Keratinocyte (primary cell): ENCODE measurements around the gene DMXL1. TPM values are rescaled to one million over a fixed set of nuclear protein-coding genes. Genes with fewer than 3 reads are reported as not detected.
"Not testable (repeated sequence)": the region's sequence is repeated elsewhere in the genome, so short reads cannot be mapped to it uniquely, and the experiment has no call there.

Source experiments
- DNase-seq: peaks from one replicate; pipeline ENCODE4 v3.0.0-alpha.2; 2011; ENCODE audit warnings: low read depth, missing footprints, low spot score
- FAIRE-seq: peaks from 2 replicates; lab custom pipeline; 2011; peaks lifted over from hg19 to GRCh38; lab: Jason Lieb, UNC
- H2AFZ ChIP-seq: 2 replicates; pipeline ENCODE4 v1.6.0; 2012; ENCODE audit warnings: low read length, control low read depth, inconsistent platforms; ENCODE audit not compliant: control insufficient read depth
- H3K27ac ChIP-seq: 2 replicates; pipeline ENCODE4 v1.5.1; 2011; ENCODE audit warnings: low read length; ENCODE audit not compliant: control insufficient read depth, insufficient read depth
- H3K27me3 ChIP-seq: 3 replicates; pipeline ENCODE4 v1.6.0; 2011; ENCODE audit warnings: low read length; ENCODE audit not compliant: control insufficient read depth, insufficient read depth; ENCODE audit errors: extremely low read depth
- H3K36me3 ChIP-seq, 2 experiments: 2 replicates in 1 of 2; 3 replicates in 1 of 2; pipeline ENCODE4 v1.5.1; 2011; ENCODE audit warnings: low read length in 2 of 2, mild to moderate bottlenecking in 1 of 2; ENCODE audit not compliant: control insufficient read depth in 2 of 2, insufficient read depth in 2 of 2; ENCODE audit errors: extremely low read depth in 1 of 2
- H3K4me1 ChIP-seq: 3 replicates; pipeline ENCODE4 v1.5.1; 2011; ENCODE audit warnings: low read length; ENCODE audit not compliant: control insufficient read depth, insufficient read depth; ENCODE audit errors: extremely low read depth
- H3K4me2 ChIP-seq: 3 replicates; pipeline ENCODE4 v1.6.0; 2011; ENCODE audit warnings: low read depth, low read length; ENCODE audit not compliant: control insufficient read depth, insufficient read depth; ENCODE audit errors: extremely low read depth
- H3K4me3 ChIP-seq, 3 experiments: fragments of 200-600 bp in 1 of 3; sonication (generic) in 1 of 3; 2 replicates in 2 of 3; 3 replicates in 1 of 3; pipeline ENCODE4 v1.5.1; 2011 to 2016; ENCODE audit warnings: low read length in 3 of 3, mild to moderate bottlenecking in 3 of 3, control low read depth in 2 of 3, inconsistent platforms in 1 of 3, low read depth in 1 of 3, mixed read lengths in 1 of 3, mixed run types in 1 of 3, moderate library complexity in 1 of 3; ENCODE audit not compliant: control insufficient read depth in 2 of 3, insufficient read depth in 2 of 3; ENCODE audit errors: extremely low read depth in 1 of 3
- H3K79me2 ChIP-seq: 2 replicates; pipeline ENCODE4 v1.6.0; 2012; ENCODE audit warnings: low read length; ENCODE audit not compliant: control insufficient read depth, insufficient read depth
- H3K9ac ChIP-seq: 3 replicates; pipeline ENCODE4 v1.6.0; 2011; ENCODE audit warnings: low read length; ENCODE audit not compliant: control insufficient read depth, insufficient read depth; ENCODE audit errors: extremely low read depth
- H3K9me1 ChIP-seq: 3 replicates; pipeline ENCODE4 v1.6.0; 2011; ENCODE audit warnings: low read length; ENCODE audit not compliant: control insufficient read depth, insufficient read depth; ENCODE audit errors: extremely low read depth
- H3K9me3 ChIP-seq: 2 replicates; pipeline ENCODE4 v1.5.1; 2012; ENCODE audit warnings: low read depth, low read length; ENCODE audit not compliant: control insufficient read depth
- H4K20me1 ChIP-seq: 3 replicates; pipeline ENCODE4 v1.6.0; 2011; ENCODE audit warnings: low read length; ENCODE audit not compliant: control insufficient read depth, insufficient read depth; ENCODE audit errors: extremely low read depth
- CTCF ChIP-seq, 3 experiments: IDR thresholded peaks in 1 of 3; conservative IDR thresholded peaks in 1 of 3; optimal IDR thresholded peaks in 1 of 3; 2 replicates in 2 of 3; 3 replicates in 1 of 3; pipeline versions ENCODE3 to v1.5.1; 2011; ENCODE audit warnings: low read length in 3 of 3, mild to moderate bottlenecking in 3 of 3, moderate library complexity in 2 of 3, control low read depth in 1 of 3, inconsistent platforms in 1 of 3; ENCODE audit not compliant: insufficient read depth in 2 of 3; ENCODE audit errors: extremely low read depth in 1 of 3
- EZH2 ChIP-seq: IDR thresholded peaks from one replicate; pipeline ENCODE4 v1.6.1; 2012; ENCODE audit warnings: inconsistent platforms, mild to moderate bottlenecking, low read length, moderate library complexity
- dilution Hi-C: fragments of 300-500 bp; cut with MboI; formaldehyde crosslinking; loops from one replicate; pipeline ENCODE4 v1.7.0; 2020; ENCODE audit warnings: low sequenced_read_pairs; ENCODE audit not compliant: extremely low pct_ligation_motif_present
- polyA plus RNA-seq, 5 experiments: library from polyadenylated mRNA; depleted of rRNA in 3 of 5; stranded (reverse) in 3 of 5; stranded (forward) in 1 of 5; unstranded in 1 of 5; fragments of >200 nt; gene quantifications; 1 replicate in 1 of 5; 2 replicates in 3 of 5; 3 replicates in 1 of 5; pipeline versions ENCODE4 v1.2.1 to v1.2.3, GENCODE V29; 2011 to 2012; ENCODE audit warnings: missing spikeins in 2 of 5, low read depth in 1 of 5, low replicate concordance in 1 of 5

DMXL1 gene
- polyA plus RNA-seq, 1 donor (not counting 4 experiments of a cell fraction or from before 2014, with no cell fraction given) = 13.1 TPM

DNA sequence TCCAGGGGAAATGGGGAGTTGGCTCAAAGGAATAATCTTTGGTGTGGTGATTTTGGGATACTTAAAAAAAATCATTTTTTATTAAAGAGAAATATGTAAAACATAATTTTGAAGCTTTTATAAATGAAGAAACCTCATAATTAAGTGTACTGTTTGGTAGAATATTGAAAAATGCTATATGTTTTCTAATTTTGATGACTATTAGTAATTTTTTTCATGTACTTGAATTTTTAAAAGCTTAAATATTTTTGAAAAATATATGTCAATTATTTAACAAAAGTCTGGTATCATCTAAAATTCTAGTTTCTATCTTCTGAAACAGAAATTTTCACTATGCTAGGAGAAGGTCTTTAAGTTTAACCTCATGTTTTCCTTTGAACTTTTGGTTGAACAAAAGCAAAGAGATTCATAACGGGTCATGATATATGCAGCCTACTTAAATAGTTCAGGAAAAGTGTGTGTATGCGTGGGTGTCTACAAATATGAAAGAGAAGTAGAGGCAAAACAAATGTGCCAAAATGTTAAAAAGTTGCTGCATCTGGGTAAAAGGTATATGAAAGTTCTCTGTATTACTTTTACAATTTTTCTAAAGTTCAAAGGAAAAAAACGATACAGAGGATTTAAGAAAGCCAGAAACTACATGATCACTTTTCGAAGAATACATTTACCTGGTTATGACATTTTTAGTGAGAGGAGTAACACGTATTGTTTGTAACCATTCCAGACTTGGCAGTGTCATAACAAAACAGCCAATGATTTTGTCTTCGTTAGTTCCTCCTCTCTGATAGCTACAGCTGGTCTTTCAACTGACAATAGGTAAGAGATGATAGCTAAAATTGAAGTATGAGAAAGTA, 167.6 kb downstream of the DMXL1 start:
- Histone ChIP-seq H2AFZ (no peak overlapping the region), H3K9me1 (no peaks in the 10 kb centered on the region), H3K9ac (no peak overlapping the region), H3K9me3 (no peaks in the 10 kb centered on the region), H3K79me2 (no peaks in the 10 kb centered on the region), H4K20me1 (no peaks in the 10 kb centered on the region), H3K27me3 (no peaks in the 10 kb centered on the region), H3K4me1 (peaks cover 3% of the 10 kb centered on the region), H3K36me3 (peaks cover 1 to 4% of the 10 kb centered on the region in 2 experiments), H3K4me2 (no peak overlapping the region), H3K27ac (no peak overlapping the region), H3K4me3 (no peak overlapping the region)
- DNase-seq = no peak
- no peak for FAIRE-seq
- no peak for TF ChIP-seq EZH2
- no peak for TF ChIP-seq CTCF (optimal IDR thresholded peaks at IDR 0.05 in 1 of 3, IDR thresholded peaks at IDR 0.05 in 1 of 3, conservative IDR thresholded peaks at IDR 0.05 in 1 of 3; ENCODE audit: extremely low read depth in 1 of 3, insufficient read depth in 2 of 3, low read length in 3 of 3)
- dilution Hi-C loops = no loop called here

GRCh38 chr5:119239119-119239417, 168.2 kb downstream of the DMXL1 start:
- H3K9me3 ChIP-seq = no peaks in the 10 kb centered on the region
- dilution Hi-C loops = no loop called here
- H3K27ac ChIP-seq = no peak overlapping the region
- H3K4me2 ChIP-seq = no peak overlapping the region
- H2AFZ ChIP-seq = no peak overlapping the region
- H3K79me2 ChIP-seq = no peaks in the 10 kb centered on the region
- TF ChIP-seq CTCF (optimal IDR thresholded peaks at IDR 0.05 in 1 of 3, IDR thresholded peaks at IDR 0.05 in 1 of 3, conservative IDR thresholded peaks at IDR 0.05 in 1 of 3; ENCODE audit: extremely low read depth in 1 of 3, insufficient read depth in 2 of 3, low read length in 3 of 3) (no peak), EZH2 (no peak)
- no peaks in the 10 kb centered on the region for H3K9me1 ChIP-seq
- no peak overlapping the region for H3K4me3 ChIP-seq
- DNase-seq (no peak), FAIRE-seq (no peak)
- H3K27me3 ChIP-seq = no peaks in the 10 kb centered on the region
- peaks cover 1 to 4% of the 10 kb centered on the region in 2 experiments for H3K36me3 ChIP-seq
- H3K4me1 ChIP-seq = peaks cover 3% of the 10 kb centered on the region
- H3K9ac ChIP-seq = no peak overlapping the region
- no peaks in the 10 kb centered on the region for H4K20me1 ChIP-seq

GRCh38 chr5:119239826-119240225, 168.9 kb downstream of the DMXL1 start:
- H3K27me3 ChIP-seq, H4K20me1 ChIP-seq, H2AFZ ChIP-seq, H3K79me2 ChIP-seq, H3K9me1 ChIP-seq, H3K9ac ChIP-seq, DNase-seq, H3K27ac ChIP-seq, H3K9me3 ChIP-seq, H3K4me2 ChIP-seq, H3K36me3 ChIP-seq, H3K4me1 ChIP-seq, dilution Hi-C loops, H3K4me3 ChIP-seq, FAIRE-seq: not testable (repeated sequence)
